Measurements from ENCODE around the gene LRP4. TPM values are rescaled to one million over a fixed set of nuclear protein-coding genes. Genes with fewer than 3 reads are reported as not detected.

LRP4 gene
- total and polyA plus RNA-seq, 2 donors (not counting 3 experiments of a cell fraction or from before 2014, with no cell fraction given), result 0.86 to 2.0 TPM

GRCh38 chr11:46888636-46889035, 29.7 kb downstream of the LRP4 start:
- Histone ChIP-seq H3K9me3 (replicated peaks; ENCODE audit: control insufficient read depth, insufficient read depth, low read length) (no peaks in the 10 kb centered on the region), H3K4me2 (ENCODE audit: insufficient read depth, low read length) (no peak overlapping the region), H3K9me1 (replicated peaks; ENCODE audit: control insufficient read depth, extremely low read depth, insufficient read depth, low read length) (no peaks in the 10 kb centered on the region), H3K4me3 (replicated peaks in 1 of 3; ENCODE audit: insufficient read depth in 1 of 3, low read depth in 1 of 3, low read length in 3 of 3) (no peak overlapping the region), H3K4me1 (ENCODE audit: control insufficient read depth, extremely low read depth, insufficient read depth, low read length) (no peaks in the 10 kb centered on the region), H3K36me3 (ENCODE audit: control insufficient read depth in 2 of 2, extremely low read depth in 1 of 2, insufficient read depth in 2 of 2, low read length in 2 of 2) (no peaks in the 10 kb centered on the region), H3K9ac (replicated peaks; ENCODE audit: extremely low read depth, insufficient read depth, low read length) (no peak overlapping the region), H4K20me1 (replicated peaks; ENCODE audit: control insufficient read depth, extremely low read depth, insufficient read depth, low read length) (no peaks in the 10 kb centered on the region), H3K27ac (ENCODE audit: insufficient read depth, low read depth, low read length) (no peak overlapping the region), H3K79me2 (ENCODE audit: control insufficient read depth, insufficient read depth, low read length) (no peaks in the 10 kb centered on the region), H3K27me3 (ENCODE audit: control insufficient read depth in 2 of 2, insufficient read depth in 2 of 2, low read length in 2 of 2) (no peaks in the 10 kb centered on the region), H2AFZ (ENCODE audit: low read depth, low read length) (no peak overlapping the region)
- BruUV-seq (replicated peaks), result no TSS peak
- ChIA-PET CTCF (interaction anchor here (5.5 kb wide), 1 partner anchor 264 kb away, joined by 76 read pairs; no protein-coding TSS in a partner anchor), POLR2A (no interaction called here)
- dilution Hi-C loops (cut with MboI; ENCODE audit: extremely low pct_ligation_motif_present, low sequenced_read_pairs) (no loop called here), intact Hi-C loops (cut with micrococcal nuclease) (loop anchor here (1.0 kb wide), 3 partner anchors 265 to 467 kb away; no protein-coding TSS in a partner anchor)
- TF ChIP-seq POLR2AphosphoS5 (IDR thresholded peaks at IDR 0.05; ENCODE audit: insufficient read depth, low read depth, low read length) (no peak), MYC (IDR thresholded peaks at IDR 0.05; ENCODE audit: low read depth, low read length) (no peak), EZH2 (IDR thresholded peaks at IDR 0.05; ENCODE audit: borderline replicate concordance, low read depth, low read length, severe bottlenecking) (no peak), POLR2A (IDR thresholded peaks at IDR 0.05; ENCODE audit: low read depth, low read length) (no peak), FOS (IDR thresholded peaks at IDR 0.05; ENCODE audit: borderline replicate concordance, insufficient read depth, low read length) (no peak), JUN (IDR thresholded peaks at IDR 0.05; ENCODE audit: borderline replicate concordance, insufficient read depth, insufficient read length, low read depth) (no peak), CTCF (IDR thresholded peaks at IDR 0.05; ENCODE audit: extremely low read depth in 1 of 2, insufficient read depth in 1 of 2, low read depth in 1 of 2, low read length in 2 of 2) (no peak), GATA2 (IDR thresholded peaks at IDR 0.05; ENCODE audit: insufficient read depth, insufficient read length, low read depth, low read length) (no peak)
- TF ChIP-seq, protein P1, sequence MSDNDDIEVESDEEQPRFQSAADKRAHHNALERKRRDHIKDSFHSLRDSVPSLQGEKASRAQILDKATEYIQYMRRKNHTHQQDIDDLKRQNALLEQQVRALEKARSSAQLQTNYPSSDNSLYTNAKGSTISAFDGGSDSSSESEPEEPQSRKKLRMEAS (IDR thresholded peaks at IDR 0.05; ENCODE audit: insufficient read depth, insufficient read length), result no peak
- DNase-seq (ENCODE audit: low read depth, low spot score), result no peak
- no peak for FAIRE-seq
